Smooth muscle cell (in vitro differentiated cells): ENCODE data around the gene NAXD. TPM values are rescaled to one million over a fixed set of nuclear protein-coding genes. Genes with fewer than 3 reads are reported as not detected.

Experiments
- DNase-seq: peaks from one replicate; lab custom pipeline; 2025; ENCODE audit not compliant: unreplicated experiment; lab: John Stamatoyannopoulos, UW
- H2AFZ ChIP-seq: fragments of 200-600 bp; sonication (generic); 2 replicates; pipeline ENCODE4 v1.6.0; 2016; ENCODE audit warnings: antibody characterized with exemption, low read depth, mild to moderate bottlenecking
- H3F3A ChIP-seq: fragments of 200-600 bp; sonication (generic); 2 replicates; pipeline ENCODE4 v1.6.0; 2017; ENCODE audit warnings: antibody characterized with exemption, low read depth
- H3K27ac ChIP-seq: fragments of 200-600 bp; sonication (generic); 2 replicates; pipeline ENCODE4 v1.5.1; 2016; ENCODE audit warnings: low read depth, mild to moderate bottlenecking
- H3K27me3 ChIP-seq: fragments of 200-600 bp; sonication (generic); 2 replicates; pipeline ENCODE4 v1.6.1; 2016; ENCODE audit warnings: low read depth, mild to moderate bottlenecking
- H3K36me3 ChIP-seq: fragments of 200-600 bp; sonication (generic); 2 replicates; pipeline ENCODE4 v1.5.1; 2016; ENCODE audit warnings: low read depth
- H3K4me1 ChIP-seq: fragments of 200-600 bp; sonication (generic); 2 replicates; pipeline ENCODE4 v1.5.1; 2016; ENCODE audit warnings: low read depth
- H3K4me2 ChIP-seq: fragments of 200-600 bp; sonication (generic); 2 replicates; pipeline ENCODE4 v1.6.0; 2016; ENCODE audit warnings: mild to moderate bottlenecking
- H3K4me3 ChIP-seq: fragments of 200-600 bp; sonication (generic); 2 replicates; pipeline ENCODE4 v1.5.1; 2016; ENCODE audit warnings: mild to moderate bottlenecking
- H3K79me2 ChIP-seq: fragments of 200-600 bp; sonication (generic); 2 replicates; pipeline ENCODE4 v1.6.0; 2016; ENCODE audit warnings: low read depth, mild to moderate bottlenecking
- H3K9ac ChIP-seq: fragments of 200-600 bp; sonication (generic); 2 replicates; pipeline ENCODE4 v1.6.0; 2016; ENCODE audit warnings: low read depth
- H3K9me3 ChIP-seq: fragments of 200-600 bp; sonication (generic); replicated peaks from 2 replicates; pipeline ENCODE4 v1.5.1; 2016; ENCODE audit warnings: low read depth
- H4K20me1 ChIP-seq: fragments of 200-600 bp; sonication (generic); 2 replicates; pipeline ENCODE4 v1.6.0; 2016; ENCODE audit warnings: low read depth
- WGBS: methylation state at CpG from one replicate; pipeline ENCODE4 v1.1.7; 2016; ENCODE audit warnings: low lambda C conversion rate; 5-methylcytosine and 5-hydroxymethylcytosine counted together
- polyA plus RNA-seq: library from polyadenylated mRNA; unstranded; fragments of >200 nt; fragmentation: Nextera tagmentation; extraction: Ambion mirVana; gene quantifications from 2 replicates; pipeline ENCODE4 v1.2.1, GENCODE V29; 2016
- total RNA-seq: library from RNA; depleted of rRNA; stranded (reverse); fragments of >200 nt; gene quantifications from 2 replicates; pipeline ENCODE4 v1.2.3, GENCODE V29; 2014
- TF ChIP-seq, protein P1 (sequence below): fragments of 200-600 bp; sonication (generic); IDR thresholded peaks from 2 replicates; pipeline ENCODE4 v1.5.1; 2017; ENCODE audit warnings: borderline replicate concordance, mild to moderate bottlenecking, antibody characterized with exemption; ENCODE audit not compliant: insufficient read depth, poor library complexity, severe bottlenecking

The NAXD gene
- total and polyA plus RNA-seq, 2 experiments from 2014 or later: 16.9 to 30.9 TPM

DNA sequence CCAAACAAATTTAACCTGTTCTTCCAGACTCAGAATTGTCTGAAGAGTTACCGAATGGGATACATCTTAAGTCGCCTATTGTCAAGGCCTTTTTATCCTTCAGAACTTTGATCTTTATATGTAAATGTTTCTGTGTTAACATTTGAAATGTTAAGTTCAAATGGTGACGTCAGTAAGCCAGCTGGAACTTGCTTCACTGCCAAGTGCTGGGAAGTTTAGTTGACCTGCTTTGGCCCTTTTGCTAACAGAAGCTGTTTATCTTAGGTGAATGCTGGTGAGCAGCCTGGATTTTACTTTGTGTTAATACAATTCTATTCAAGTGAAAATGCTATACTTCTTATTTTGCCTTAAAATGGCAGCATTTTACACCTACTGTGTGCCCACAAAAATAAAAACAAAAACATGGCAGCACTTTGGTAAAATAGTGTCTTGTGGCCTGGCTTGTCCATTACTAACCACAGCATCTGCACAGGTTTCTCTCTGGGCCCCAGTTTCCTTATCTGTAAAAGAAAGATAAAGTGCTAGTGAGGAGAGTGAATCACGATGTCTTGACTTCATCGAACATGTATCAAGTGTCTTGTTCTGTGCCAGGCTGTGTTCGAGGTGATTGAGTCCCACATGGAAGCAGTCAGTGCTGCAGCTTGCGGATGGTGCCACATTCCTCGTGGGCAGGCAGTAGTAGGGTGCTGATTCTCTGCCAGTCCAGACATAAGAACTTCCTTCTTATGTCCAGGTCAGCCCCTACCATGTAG lies 2.2 kb downstream of the NAXD start:
- peak overlapping the region; percentile 99 for H3K4me2 ChIP-seq
- H3K36me3 ChIP-seq: no peaks in the 10 kb centered on the region
- DNase-seq: no peak
- peak overlapping the region; percentile 69 for H3K27ac ChIP-seq
- H3K4me1 ChIP-seq: peaks cover 11% of the 10 kb centered on the region
- H3K9me3 ChIP-seq: no peaks in the 10 kb centered on the region
- H2AFZ ChIP-seq: no peak overlapping the region
- H3K79me2 ChIP-seq: peaks cover 69% of the 10 kb centered on the region
- no peaks in the 10 kb centered on the region for H3K27me3 ChIP-seq
- TF ChIP-seq, protein P1, sequence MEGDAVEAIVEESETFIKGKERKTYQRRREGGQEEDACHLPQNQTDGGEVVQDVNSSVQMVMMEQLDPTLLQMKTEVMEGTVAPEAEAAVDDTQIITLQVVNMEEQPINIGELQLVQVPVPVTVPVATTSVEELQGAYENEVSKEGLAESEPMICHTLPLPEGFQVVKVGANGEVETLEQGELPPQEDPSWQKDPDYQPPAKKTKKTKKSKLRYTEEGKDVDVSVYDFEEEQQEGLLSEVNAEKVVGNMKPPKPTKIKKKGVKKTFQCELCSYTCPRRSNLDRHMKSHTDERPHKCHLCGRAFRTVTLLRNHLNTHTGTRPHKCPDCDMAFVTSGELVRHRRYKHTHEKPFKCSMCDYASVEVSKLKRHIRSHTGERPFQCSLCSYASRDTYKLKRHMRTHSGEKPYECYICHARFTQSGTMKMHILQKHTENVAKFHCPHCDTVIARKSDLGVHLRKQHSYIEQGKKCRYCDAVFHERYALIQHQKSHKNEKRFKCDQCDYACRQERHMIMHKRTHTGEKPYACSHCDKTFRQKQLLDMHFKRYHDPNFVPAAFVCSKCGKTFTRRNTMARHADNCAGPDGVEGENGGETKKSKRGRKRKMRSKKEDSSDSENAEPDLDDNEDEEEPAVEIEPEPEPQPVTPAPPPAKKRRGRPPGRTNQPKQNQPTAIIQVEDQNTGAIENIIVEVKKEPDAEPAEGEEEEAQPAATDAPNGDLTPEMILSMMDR: no peak
- 54% methylated on average over 8 of the region's 8 CpGs for WGBS
- peaks cover 63% of the 10 kb centered on the region for H4K20me1 ChIP-seq
- H3K9ac ChIP-seq: peak overlapping the region; percentile 81
- no peaks in the 10 kb centered on the region for H3F3A ChIP-seq
- peak overlapping the region; percentile 88 for H3K4me3 ChIP-seq

DNA sequence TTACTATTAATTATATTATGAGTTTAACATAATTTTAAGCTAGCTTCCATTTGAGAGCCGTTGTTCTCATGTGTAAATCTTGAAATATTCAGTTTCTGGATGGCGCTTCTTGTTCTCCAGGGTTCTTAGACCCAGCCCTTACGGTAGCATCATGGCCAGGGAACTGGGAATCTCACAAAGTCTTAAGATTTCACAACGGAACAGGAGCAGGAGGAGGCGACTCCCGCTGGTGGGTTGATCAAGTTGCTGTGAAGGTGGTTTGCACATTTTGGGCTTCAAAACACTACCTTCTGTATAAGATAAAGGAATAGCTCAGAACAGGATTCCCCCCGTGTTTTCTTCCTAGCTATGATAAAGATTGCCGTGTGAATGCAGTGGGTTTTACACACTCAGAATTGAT lies 2.8 kb downstream of the NAXD start:
- Histone ChIP-seq H3K36me3 (no peaks in the 10 kb centered on the region), H3K27me3 (no peaks in the 10 kb centered on the region), H2AFZ (no peak overlapping the region), H4K20me1 (peaks cover 69% of the 10 kb centered on the region), H3K27ac (peak overlapping the region; percentile 69), H3K4me2 (no peak overlapping the region), H3K9ac (no peak overlapping the region), H3K4me1 (peaks cover 11% of the 10 kb centered on the region), H3K4me3 (no peak overlapping the region), H3K79me2 (peaks cover 75% of the 10 kb centered on the region), H3K9me3 (no peaks in the 10 kb centered on the region), H3F3A (no peaks in the 10 kb centered on the region)
- TF ChIP-seq, protein P1: no peak
- 90% methylated on average over 8 of the region's 8 CpGs for WGBS
- DNase-seq: no peak

DNA sequence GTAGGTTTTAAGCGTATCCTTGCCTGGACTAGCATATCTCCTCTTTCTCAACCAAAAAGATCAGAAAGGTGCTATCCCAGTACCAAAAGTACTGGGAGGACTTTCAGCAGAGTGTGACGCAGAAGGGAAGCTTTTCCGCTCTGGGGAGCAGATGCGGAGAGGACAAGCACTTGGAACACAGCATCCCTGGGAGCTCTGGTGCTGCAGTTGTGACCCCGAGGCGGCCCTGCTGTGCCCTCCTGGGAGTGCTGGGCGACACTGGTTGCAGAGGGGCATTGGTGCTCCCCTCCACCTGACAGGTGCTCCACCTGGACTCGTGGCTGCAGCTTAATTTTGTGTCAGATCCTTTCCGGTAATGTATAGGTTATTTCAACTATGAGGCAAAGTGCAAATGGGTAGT lies 3.4 kb downstream of the NAXD start:
- TF ChIP-seq, protein P1: no peak
- Histone ChIP-seq H3K9me3 (no peaks in the 10 kb centered on the region), H3K9ac (no peak overlapping the region), H4K20me1 (peaks cover 75% of the 10 kb centered on the region), H3K4me1 (peaks cover 11% of the 10 kb centered on the region), H3K4me2 (no peak overlapping the region), H2AFZ (no peak overlapping the region), H3F3A (no peaks in the 10 kb centered on the region), H3K27ac (no peak overlapping the region), H3K4me3 (no peak overlapping the region), H3K27me3 (no peaks in the 10 kb centered on the region), H3K36me3 (no peaks in the 10 kb centered on the region), H3K79me2 (peaks cover 82% of the 10 kb centered on the region)
- WGBS: 94% methylated on average over 9 of the region's 9 CpGs
- no peak for DNase-seq

DNA sequence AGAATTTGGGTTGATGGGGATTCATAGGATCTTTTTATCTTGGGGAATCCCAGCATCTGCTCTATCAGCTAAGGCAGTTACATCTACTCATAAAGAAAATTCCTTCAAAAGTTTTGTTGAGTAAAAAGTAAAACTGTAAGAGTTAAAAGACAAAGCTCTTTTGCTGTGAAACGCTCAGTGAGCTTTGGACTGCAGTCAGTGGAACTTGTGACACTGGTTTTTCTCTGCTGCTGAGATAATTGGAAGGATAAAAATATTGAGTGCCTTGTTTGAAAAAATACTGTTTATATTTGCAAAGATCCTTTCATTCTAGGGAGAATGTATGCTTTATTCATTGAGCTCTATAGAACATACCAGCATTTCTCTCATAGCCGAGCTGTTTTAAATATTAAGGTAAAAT lies 5.3 kb downstream of the NAXD start:
- Histone ChIP-seq H3K27ac (no peak overlapping the region), H3K4me3 (no peak overlapping the region), H3K9me3 (no peaks in the 10 kb centered on the region), H3K79me2 (peaks cover 100% of the 10 kb centered on the region), H3K36me3 (no peaks in the 10 kb centered on the region), H3K27me3 (no peaks in the 10 kb centered on the region), H4K20me1 (peaks cover 94% of the 10 kb centered on the region), H2AFZ (no peak overlapping the region), H3K4me2 (no peak overlapping the region), H3F3A (no peaks in the 10 kb centered on the region), H3K4me1 (peaks cover 11% of the 10 kb centered on the region), H3K9ac (no peak overlapping the region)
- DNase-seq: no peak
- WGBS: 72% methylated on average over 2 of the region's 2 CpGs
- TF ChIP-seq, protein P1: no peak
